Ramos (cell line): Measurements from ENCODE around the gene SCLT1.

Experiments
- in situ Hi-C: fragments of 300-500 bp; cut with MboI; formaldehyde crosslinking; loops from one replicate; pipeline ENCODE4 v1.14.3; 2022; ENCODE audit warnings: low sequenced_read_pairs; ENCODE audit not compliant: unreplicated experiment

Gene SCLT1

GRCh38 chr4:128904821-128905220 is 188.5 kb downstream of the SCLT1 start:
- in situ Hi-C loops: no loop called here

- in situ Hi-C loops: no loop called here
Observed at GRCh38 chr4:128880662-128881061, 212.7 kb downstream of the SCLT1 start.

- in situ Hi-C loops: no loop called here
Observed at GRCh38 chr4:128879971-128880370, 213.4 kb downstream of the SCLT1 start.

GRCh38 chr4:128879283-128879682 is 214.1 kb downstream of the SCLT1 start:
- in situ Hi-C loops: no loop called here

- in situ Hi-C loops: no loop called here
Observed at GRCh38 chr4:128877934-128878333, 215.4 kb downstream of the SCLT1 start.

GRCh38 chr4:128876200-128876599 is 217.1 kb downstream of the SCLT1 start:
- in situ Hi-C loops: no loop called here

GRCh38 chr4:128871948-128872347 is 221.4 kb downstream of the SCLT1 start:
- in situ Hi-C loops: no loop called here

GRCh38 chr4:128869776-128870509 is 223.4 kb downstream of the SCLT1 start:
- in situ Hi-C loops: no loop called here

- in situ Hi-C loops: no loop called here
Observed at GRCh38 chr4:128868758-128869157, 224.6 kb downstream of the SCLT1 start.

GRCh38 chr4:128866691-128867090 is 226.6 kb downstream of the SCLT1 start:
- in situ Hi-C loops: no loop called here

- in situ Hi-C loops: no loop called here
Observed at GRCh38 chr4:128866269-128866668, 227.1 kb downstream of the SCLT1 start.

- in situ Hi-C loops: no loop called here
Observed at GRCh38 chr4:128865132-128865531, 228.2 kb downstream of the SCLT1 start.

GRCh38 chr4:128863312-128864075 is 229.8 kb downstream of the SCLT1 start:
- in situ Hi-C loops: no loop called here

GRCh38 chr4:128862608-128863311 is 230.6 kb downstream of the SCLT1 start:
- in situ Hi-C loops: no loop called here

GRCh38 chr4:128861856-128862518 is 231.4 kb downstream of the SCLT1 start:
- in situ Hi-C loops: no loop called here

- in situ Hi-C loops: no loop called here
Observed at GRCh38 chr4:128859887-128860677, 233.3 kb downstream of the SCLT1 start.

- in situ Hi-C loops: no loop called here
Observed at GRCh38 chr4:128858879-128859671, 234.3 kb downstream of the SCLT1 start.

- in situ Hi-C loops: no loop called here
Observed at GRCh38 chr4:128856246-128856645, 237.1 kb downstream of the SCLT1 start.

- in situ Hi-C loops: no loop called here
Observed at GRCh38 chr4:128855621-128856020, 237.7 kb downstream of the SCLT1 start.
